HG03066 (cell line): Measurements from ENCODE around the gene ELAVL3.
"Not testable (repeated sequence)": the region's sequence is repeated elsewhere in the genome, so short reads cannot be mapped to it uniquely, and the experiment has no call there.

Experiments
- ATAC-seq: cut with Tn5 transposase; IDR thresholded peaks from one replicate; pipeline ENCODE4 v1.9.1; 2021; ENCODE audit warnings: low read depth; ENCODE audit not compliant: unreplicated experiment

Gene ELAVL3

GRCh38 chr19:11461453-11461852 is 19.4 kb downstream of the ELAVL3 start:
- no peak for ATAC-seq

- ATAC-seq = no peak
These were observed 20.6 kb downstream of the ELAVL3 start for GRCh38 chr19:11460207-11460606.

- not testable (repeated sequence) for ATAC-seq
These were observed 21.9 kb downstream of the ELAVL3 start for GRCh38 chr19:11458912-11459311.

GRCh38 chr19:11458236-11458900 is 22.5 kb downstream of the ELAVL3 start:
- ATAC-seq = no peak

- no peak for ATAC-seq
These were observed 23.0 kb downstream of the ELAVL3 start for GRCh38 chr19:11457831-11458230.

- ATAC-seq = no peak
These were observed 23.7 kb downstream of the ELAVL3 start for GRCh38 chr19:11457115-11457514.

- no peak for ATAC-seq
These were observed 24.2 kb downstream of the ELAVL3 start for GRCh38 chr19:11456659-11457058.

GRCh38 chr19:11455233-11455554 is 25.7 kb downstream of the ELAVL3 start:
- ATAC-seq = not testable (repeated sequence)

GRCh38 chr19:11453468-11454341 is 27.1 kb downstream of the ELAVL3 start:
- no peak for ATAC-seq

GRCh38 chr19:11452620-11453310 is 28.1 kb downstream of the ELAVL3 start:
- ATAC-seq = no peak

- ATAC-seq = no peak
These were observed 28.8 kb downstream of the ELAVL3 start for GRCh38 chr19:11451871-11452619.

GRCh38 chr19:11451327-11451870 is 29.4 kb downstream of the ELAVL3 start:
- ATAC-seq = no peak

- no peak for ATAC-seq
These were observed 30.1 kb downstream of the ELAVL3 start for GRCh38 chr19:11450570-11451326.

GRCh38 chr19:11448923-11449554 is 31.8 kb downstream of the ELAVL3 start:
- no peak for ATAC-seq

GRCh38 chr19:11448410-11448809 is 32.4 kb downstream of the ELAVL3 start:
- no peak for ATAC-seq

- no peak for ATAC-seq
These were observed 33.2 kb downstream of the ELAVL3 start for GRCh38 chr19:11447347-11448262.

GRCh38 chr19:11446652-11447301 is 34.1 kb downstream of the ELAVL3 start:
- no peak for ATAC-seq

GRCh38 chr19:11446271-11446651 is 34.6 kb downstream of the ELAVL3 start:
- ATAC-seq = no peak
